H1 (cell line): ENCODE results near the gene NKIRAS2. TPM values are rescaled to one million over a fixed set of nuclear protein-coding genes. Genes with fewer than 3 reads are reported as not detected.

ENCODE experiments used
- CTCF ChIA-PET: fragments of 300-600 bp; sonication (Branson Sonifier 250); formaldehyde crosslinking; loops from one replicate; lab custom pipeline; 2021; ENCODE audit not compliant: partially characterized antibody; lab: Charles Lee
- POLR2A ChIA-PET: fragments of 300-600 bp; sonication (Branson Sonifier 250); formaldehyde crosslinking; loops from one replicate; lab custom pipeline; 2021; ENCODE audit warnings: inconsistent platforms; ENCODE audit not compliant: partially characterized antibody; lab: Charles Lee
- DNase-seq, 2 experiments: peaks; one replicate each; pipeline versions ENCODE4 v3.0.0 to v3.0.0-alpha.2; 2010 to 2022; ENCODE audit warnings: low spot score in 2 of 2, low read depth in 1 of 2, mixed read lengths in 1 of 2
- FAIRE-seq: peaks from 2 replicates; lab custom pipeline; 2011; peaks lifted over from hg19 to GRCh38; lab: Jason Lieb, UNC
- H2AFZ ChIP-seq: 2 replicates; pipeline ENCODE4 v1.8.1; 2012; ENCODE audit warnings: low read length, inconsistent platforms
- H2AK5ac ChIP-seq: 2 replicates; pipeline ENCODE4 v1.6.1; 2013; ENCODE audit warnings: low read depth, low read length
- H2BK120ac ChIP-seq: replicated peaks from 2 replicates; pipeline ENCODE3; 2013; ENCODE audit warnings: low read depth, low read length, inconsistent platforms
- H2BK12ac ChIP-seq: 2 replicates; pipeline ENCODE4 v1.6.1; 2013; ENCODE audit warnings: low read depth, low read length
- H2BK15ac ChIP-seq: 2 replicates; pipeline ENCODE4 v1.6.1; 2013; ENCODE audit warnings: low read length
- H2BK20ac ChIP-seq: 2 replicates; pipeline ENCODE4 v1.6.1; 2013; ENCODE audit warnings: low read length
- H2BK5ac ChIP-seq: 2 replicates; pipeline ENCODE4 v1.6.1; 2013; ENCODE audit warnings: low read depth, low read length
- H3K14ac ChIP-seq: 2 replicates; pipeline ENCODE4 v1.6.1; 2013; ENCODE audit warnings: inconsistent platforms; ENCODE audit not compliant: insufficient read length
- H3K18ac ChIP-seq: 2 replicates; pipeline ENCODE4 v1.6.1; 2013; ENCODE audit warnings: low read length; ENCODE audit errors: extremely low read depth
- H3K23ac ChIP-seq: 2 replicates; pipeline ENCODE4 v1.6.1; 2013; ENCODE audit warnings: inconsistent platforms; ENCODE audit not compliant: insufficient read length
- H3K23me2 ChIP-seq: 2 replicates; pipeline ENCODE4 v1.6.1; 2013; ENCODE audit warnings: low read depth, low read length
- H3K27ac ChIP-seq: 2 replicates; pipeline ENCODE4 v1.6.1; 2011; ENCODE audit warnings: low read depth, low read length, inconsistent platforms
- H3K27me3 ChIP-seq, 4 experiments: replicated peaks in 1 of 4; 1 replicate in 1 of 4; 2 replicates in 3 of 4; pipeline versions ENCODE4 v1.6.1 to v1.8.1; 2011 to 2013; ENCODE audit warnings: low read length in 3 of 4, mild to moderate bottlenecking in 3 of 4, inconsistent platforms in 2 of 4, mixed read lengths in 2 of 4, moderate library complexity in 1 of 4; ENCODE audit not compliant: control insufficient read depth in 3 of 4, insufficient read depth in 3 of 4; ENCODE audit errors: extremely low read depth in 1 of 4
- H3K36me3 ChIP-seq, 4 experiments: 2 replicates each; pipeline versions ENCODE4 v1.6.1 to v1.8.1; 2011 to 2013; ENCODE audit warnings: mild to moderate bottlenecking in 4 of 4, low read length in 3 of 4, moderate library complexity in 2 of 4, control low read depth in 1 of 4, inconsistent platforms in 1 of 4; ENCODE audit not compliant: insufficient read depth in 4 of 4, control insufficient read depth in 2 of 4
- H3K4ac ChIP-seq: replicated peaks from 2 replicates; pipeline ENCODE3; 2013; ENCODE audit warnings: low read length, low read depth, mixed read lengths, inconsistent platforms; ENCODE audit not compliant: insufficient read length
- H3K4me1 ChIP-seq, 4 experiments: replicated peaks in 1 of 4; 1 replicate in 1 of 4; 2 replicates in 3 of 4; pipeline versions ENCODE4 v1.6.1 to v1.8.1; 2011 to 2013; ENCODE audit warnings: low read length in 3 of 4, inconsistent platforms in 2 of 4, mixed read lengths in 1 of 4; ENCODE audit not compliant: insufficient read depth in 4 of 4, control insufficient read depth in 3 of 4
- H3K4me2 ChIP-seq, 2 experiments: 2 replicates each; pipeline versions ENCODE4 v1.6.1 to v1.8.1; 2011 to 2013; ENCODE audit warnings: low read depth in 2 of 2, low read length in 2 of 2, control low read depth in 1 of 2, inconsistent platforms in 1 of 2, mild to moderate bottlenecking in 1 of 2; ENCODE audit not compliant: insufficient read depth in 1 of 2
- H3K4me3 ChIP-seq, 4 experiments: fragments of 200-600, 300-600 bp in 1 of 4; sonication (generic), shearing (Covaris generic), sonication (Bioruptor Twin) in 1 of 4; 2 replicates each; pipeline versions ENCODE4 v1.5.1 to v1.8.1; 2011 to 2016; ENCODE audit warnings: low read length in 4 of 4, low read depth in 3 of 4, control low read depth in 2 of 4, inconsistent platforms in 2 of 4, mild to moderate bottlenecking in 2 of 4, mixed read lengths in 1 of 4, moderate library complexity in 1 of 4; ENCODE audit not compliant: insufficient read depth in 2 of 4; ENCODE audit errors: extremely low read depth in 1 of 4
- H3K56ac ChIP-seq: replicated peaks from 2 replicates; pipeline ENCODE3; 2013; ENCODE audit warnings: low read depth, mild to moderate bottlenecking, mixed read lengths, low read length, inconsistent platforms; ENCODE audit not compliant: insufficient read length
- H3K79me1 ChIP-seq: 2 replicates; pipeline ENCODE4 v1.6.1; 2013; ENCODE audit warnings: low read depth, low read length, control low read depth
- H3K79me2 ChIP-seq, 2 experiments: 2 replicates each; pipeline versions ENCODE4 v1.6.1 to v1.8.1; 2012 to 2013; ENCODE audit warnings: low read length in 2 of 2, mild to moderate bottlenecking in 2 of 2, inconsistent platforms in 1 of 2; ENCODE audit not compliant: insufficient read depth in 2 of 2, control insufficient read depth in 1 of 2
- H3K9ac ChIP-seq, 4 experiments: replicated peaks in 1 of 4; 1 replicate in 1 of 4; 2 replicates in 3 of 4; pipeline versions ENCODE4 v1.6.1 to v1.8.1; 2011 to 2013; ENCODE audit warnings: low read depth in 3 of 4, low read length in 3 of 4, control low read depth in 2 of 4, mild to moderate bottlenecking in 2 of 4, moderate library complexity in 2 of 4, inconsistent platforms in 1 of 4; ENCODE audit errors: extremely low read depth in 1 of 4
- H3K9me3 ChIP-seq, 2 experiments: 2 replicates each; pipeline versions ENCODE4 v1.6.1 to v1.8.1; 2012 to 2013; ENCODE audit warnings: mild to moderate bottlenecking in 2 of 2, moderate library complexity in 2 of 2, control low read depth in 1 of 2, inconsistent platforms in 1 of 2, low read depth in 1 of 2, low read length in 1 of 2, mixed read lengths in 1 of 2; ENCODE audit not compliant: insufficient read depth in 2 of 2
- H4K20me1 ChIP-seq, 2 experiments: replicated peaks in 1 of 2; 2 replicates each; pipeline versions ENCODE3 to v1.8.1; 2011 to 2013; ENCODE audit warnings: inconsistent platforms in 2 of 2, low read length in 2 of 2, mild to moderate bottlenecking in 1 of 2; ENCODE audit not compliant: insufficient read depth in 2 of 2, control insufficient read depth in 1 of 2
- H4K5ac ChIP-seq: 2 replicates; pipeline ENCODE4 v1.6.1; 2013; ENCODE audit warnings: low read length, low read depth, mixed read lengths, inconsistent platforms; ENCODE audit not compliant: insufficient read length
- H4K8ac ChIP-seq: 2 replicates; pipeline ENCODE4 v1.8.0; 2013; ENCODE audit warnings: mild to moderate bottlenecking, moderate library complexity, low read length, inconsistent platforms; ENCODE audit not compliant: insufficient read depth; ENCODE audit errors: extremely low read depth
- H4K91ac ChIP-seq: replicated peaks from 2 replicates; pipeline ENCODE3; 2013; ENCODE audit warnings: low read length, mixed read lengths, inconsistent platforms; ENCODE audit not compliant: insufficient read length
- CTBP2 ChIP-seq: IDR thresholded peaks from 2 replicates; pipeline ENCODE4 v1.7.0; 2011; ENCODE audit warnings: borderline replicate concordance, mild to moderate bottlenecking, moderate library complexity, mixed read lengths, low read length; ENCODE audit not compliant: insufficient read depth, insufficient read length
- CTCF ChIP-seq, 3 experiments: IDR thresholded peaks; 1 replicate in 2 of 3; 2 replicates in 1 of 3; pipeline versions ENCODE4 v1.5.1 to v1.6.1; 2011; ENCODE audit warnings: low read length in 3 of 3, mild to moderate bottlenecking in 3 of 3, inconsistent platforms in 2 of 3, low read depth in 1 of 3, moderate library complexity in 1 of 3; ENCODE audit not compliant: insufficient read depth in 1 of 3; ENCODE audit errors: control extremely low read depth in 1 of 3
- GABPA ChIP-seq: IDR thresholded peaks from 2 replicates; pipeline ENCODE4 v1.6.1; 2011; ENCODE audit warnings: mild to moderate bottlenecking, low read length, moderate library complexity, borderline replicate concordance; ENCODE audit not compliant: insufficient read depth
- PHF8 ChIP-seq: fragments of 200-600 bp; sonication (generic); conservative IDR thresholded peaks from 2 replicates; pipeline ENCODE4 v1.7.1; 2012; ENCODE audit warnings: low read depth, mild to moderate bottlenecking, inconsistent platforms, low read length, moderate library complexity
- RFX5 ChIP-seq: IDR thresholded peaks from 2 replicates; pipeline ENCODE4 v1.6.1; 2011; ENCODE audit warnings: low read depth, low read length, improper control_type of control experiment, borderline replicate concordance
- SIX5 ChIP-seq: IDR thresholded peaks from 2 replicates; pipeline ENCODE4 v1.6.1; 2011; ENCODE audit warnings: mild to moderate bottlenecking, low read depth, low read length
- SP4 ChIP-seq: IDR thresholded peaks from 2 replicates; pipeline ENCODE4 v1.6.1; 2012; ENCODE audit warnings: low read length, inconsistent platforms
- SUZ12 ChIP-seq: fragments of 200-600 bp; sonication (generic); IDR thresholded peaks from 2 replicates; pipeline ENCODE4 v1.6.1; 2012; ENCODE audit warnings: mild to moderate bottlenecking, inconsistent platforms, low read length, moderate library complexity, mixed read lengths
- TAF1 ChIP-seq: IDR thresholded peaks from 2 replicates; pipeline ENCODE4 v1.6.1; 2011; ENCODE audit warnings: mild to moderate bottlenecking, low read depth, low read length
- YY1 ChIP-seq: IDR thresholded peaks from 2 replicates; pipeline ENCODE4 v1.6.1; 2011; ENCODE audit warnings: low read depth, mild to moderate bottlenecking, low read length
- WGBS, 2 experiments: shearing (Covaris generic) in 1 of 2; methylation state at CpG; one replicate each; pipeline versions ENCODE4 v1.1.6 to v1.1.7; 2013 to 2015; ENCODE audit warnings: low lambda C conversion rate in 2 of 2, mixed read lengths in 2 of 2, inconsistent platforms in 1 of 2, low coverage in 1 of 2, missing lambda C conversion rate in 1 of 2; ENCODE audit not compliant: insufficient replicate concordance in 2 of 2, insufficient coverage in 1 of 2, insufficient read length in 1 of 2; ENCODE audit errors: extremely low coverage in 1 of 2, missing lambda C conversion rate in 1 of 2; 5-methylcytosine and 5-hydroxymethylcytosine counted together
- polyA plus RNA-seq, 7 experiments: library from polyadenylated mRNA; depleted of rRNA in 3 of 7; stranded (reverse) in 5 of 7; unstranded in 2 of 7; fragments of >200 nt in 5 of 7; fragments of 200-250 nt in 2 of 7; gene quantifications; 1 replicate in 5 of 7; 2 replicates in 1 of 7; 4 replicates in 1 of 7; pipeline versions ENCODE4 v1.2.1 to v1.2.3, GENCODE V29; 2011 to 2013; ENCODE audit warnings: missing spikeins in 2 of 7, mixed read lengths in 2 of 7
- total RNA-seq: library from RNA; stranded (reverse); fragmentation: NEBNext Ultra II Directional; extraction: Animal tissue kit (Norgen Biotek cat#: 25700); gene quantifications from 2 replicates; pipeline ENCODE4 v1.2.1, GENCODE V29; 2021

Gene NKIRAS2
- total and polyA plus RNA-seq, 2 of the 8 experiments (the other 6 are each of a cell fraction or from before 2014, with no cell fraction given) = 34.5 to 51.1 TPM

GRCh38 chr17:41982026-41982760 is 37.7 kb upstream of the NKIRAS2 start:
- Histone ChIP-seq H3K9me3 (no peaks in the 10 kb centered on the region), H2AFZ (no peak overlapping the region), H3K18ac (no peak overlapping the region), H3K4me2 (no peak overlapping the region), H3K27me3 (no peaks in the 10 kb centered on the region; a peak in 1 of 7 replicates), H3K23ac (no peak overlapping the region), H3K14ac (no peak overlapping the region), H4K8ac (no peak overlapping the region), H3K56ac (no peak overlapping the region), H2BK5ac (no peak overlapping the region), H3K9ac (no peak overlapping the region), H4K91ac (no peak overlapping the region), H2BK15ac (no peak overlapping the region), H3K79me2 (no peaks in the 10 kb centered on the region), H3K4ac (no peak overlapping the region), H3K4me3 (no peak overlapping the region), H3K79me1 (no peaks in the 10 kb centered on the region), H3K36me3 (peaks cover 37 to 86% (median 63%) of the 10 kb centered on the region in 4 experiments), H4K20me1 (peaks cover 0 to 8% of the 10 kb centered on the region in 2 experiments), H3K27ac (no peak overlapping the region), H2BK20ac (no peak overlapping the region), H2BK12ac (no peak overlapping the region), H3K23me2 (no peaks in the 10 kb centered on the region; the same call in 1 of the 2 replicates), H3K4me1 (no peaks in the 10 kb centered on the region), H4K5ac (no peak overlapping the region), H2BK120ac (no peak overlapping the region), H2AK5ac (no peak overlapping the region)
- no peak for DNase-seq
- POLR2A ChIA-PET = interaction anchor here (0.6 to 3.9 kb wide), 4 partner anchors 10 to 286 kb away, joined by 3 to 22 read pairs (median 4); no protein-coding TSS in a partner anchor
- WGBS, 2 experiments = 93% methylated on average over 14 of the region's 14 CpGs; no CpG with 5 or more reads in 1 of the 2 experiments
- CTCF ChIA-PET = interaction anchor here (1.0 kb wide), 1 partner anchor 20 kb away, joined by 3 read pairs; no protein-coding TSS in a partner anchor
- no peak for FAIRE-seq
- TF ChIP-seq CTBP2 = no peak
- TF ChIP-seq SIX5 = no peak
- no peak for TF ChIP-seq TAF1
- no peak for TF ChIP-seq GABPA
- no peak for TF ChIP-seq YY1
- TF ChIP-seq RFX5 = no peak
- no peak for TF ChIP-seq PHF8
- TF ChIP-seq SUZ12 = no peak
- no peak for TF ChIP-seq SP4
- no peak for TF ChIP-seq CTCF (IDR thresholded peaks at IDR 0.05; ENCODE audit: control extremely low read depth in 1 of 3, insufficient read depth in 1 of 3, low read depth in 1 of 3, low read length in 3 of 3)
